Left ventricle myocardium inferior (tissue), 1 donor: ENCODE data around the gene MTUS2. TPM values are rescaled to one million over a fixed set of nuclear protein-coding genes. Genes with fewer than 3 reads are reported as not detected.

Source experiments
- DNase-seq: peaks from one replicate; pipeline ENCODE4 v3.0.0-alpha.2; 2020
- H3K27ac ChIP-seq: fragments of 200-600 bp; replicated peaks from 2 replicates; pipeline ENCODE4 v1.8.0; 2021
- H3K27me3 ChIP-seq: fragments of 200-600 bp; 2 replicates; pipeline ENCODE4 v1.8.0; 2021; ENCODE audit warnings: low read depth
- H3K36me3 ChIP-seq: fragments of 200-600 bp; 2 replicates; pipeline ENCODE4 v1.8.0; 2021
- H3K4me1 ChIP-seq: fragments of 200-600 bp; 2 replicates; pipeline ENCODE4 v1.8.0; 2021
- H3K4me3 ChIP-seq: fragments of 200-600 bp; 2 replicates; pipeline ENCODE4 v1.8.0; 2021; ENCODE audit warnings: mild to moderate bottlenecking, moderate library complexity
- H3K9me3 ChIP-seq: fragments of 200-600 bp; replicated peaks from 2 replicates; pipeline ENCODE4 v1.8.0; 2021
- CTCF ChIP-seq: fragments of 200-600 bp; IDR thresholded peaks from 2 replicates; pipeline ENCODE4 v1.8.0; 2021; ENCODE audit warnings: antibody characterized with exemption, mild to moderate bottlenecking, borderline replicate concordance
- intact Hi-C: fragments of 100-400 bp; cut with micrococcal nuclease; formaldehyde crosslinking; loops from one replicate; pipeline ENCODE4 v1.11.0; 2022
- total RNA-seq: library from RNA; stranded (reverse); fragmentation: NEBNext Ultra II Directional; extraction: Animal tissue kit (Norgen Biotek cat#: 25700); gene quantifications from one replicate; pipeline ENCODE4 v1.2.1, GENCODE V29; 2021
- donor health status: DM: no; HTN: yes; CAD: no; lungs with severe emphysema.

Gene MTUS2
- total RNA-seq, 1 donor from 2014 or later = 101 TPM

GRCh38 chr13:29361716-29362115 is 541.6 kb downstream of the MTUS2 start:
- TF ChIP-seq CTCF = no peak

GRCh38 chr13:29362849-29363604 is 542.9 kb downstream of the MTUS2 start:
- intact Hi-C loops = no loop called here
- peak; percentile 89 for TF ChIP-seq CTCF

More at GRCh38 chr13:29361716-29362115, 541.6 kb downstream of the MTUS2 start:
- Histone ChIP-seq H3K27me3 (no peaks in the 10 kb centered on the region), H3K4me1 (peaks cover 4% of the 10 kb centered on the region), H3K4me3 (no peak overlapping the region), H3K27ac (no peak overlapping the region), H3K36me3 (no peaks in the 10 kb centered on the region), H3K9me3 (no peaks in the 10 kb centered on the region)
- intact Hi-C loops = no loop called here
- no peak for DNase-seq

GRCh38 chr13:29369060-29369743 is 549.1 kb downstream of the MTUS2 start:
- peaks cover 6% of the 10 kb centered on the region for H3K27me3 ChIP-seq
- no peaks in the 10 kb centered on the region for H3K9me3 ChIP-seq
- H3K36me3 ChIP-seq = no peaks in the 10 kb centered on the region
- H3K4me3 ChIP-seq = no peak overlapping the region
- peak; percentile 65 for TF ChIP-seq CTCF
- intact Hi-C loops = no loop called here
- no peak for DNase-seq
- H3K4me1 ChIP-seq = no peaks in the 10 kb centered on the region
- H3K27ac ChIP-seq = no peak overlapping the region

More at GRCh38 chr13:29362849-29363604, 542.9 kb downstream of the MTUS2 start:
- Histone ChIP-seq H3K4me3 (no peak overlapping the region), H3K27ac (no peak overlapping the region), H3K9me3 (no peaks in the 10 kb centered on the region), H3K4me1 (peaks cover 4% of the 10 kb centered on the region), H3K36me3 (no peaks in the 10 kb centered on the region), H3K27me3 (no peaks in the 10 kb centered on the region)
- no peak for DNase-seq

- intact Hi-C loops = no loop called here
- H3K9me3 ChIP-seq = no peaks in the 10 kb centered on the region
- no peak overlapping the region for H3K27ac ChIP-seq
Observed at GRCh38 chr13:29379281-29379680, 559.1 kb downstream of the MTUS2 start.

GRCh38 chr13:29379865-29380264 is 559.7 kb downstream of the MTUS2 start:
- no peak overlapping the region for H3K4me3 ChIP-seq
- no peaks in the 10 kb centered on the region for H3K27me3 ChIP-seq
- no peak for TF ChIP-seq CTCF
- H3K9me3 ChIP-seq = no peaks in the 10 kb centered on the region
- H3K27ac ChIP-seq = no peak overlapping the region
- no peaks in the 10 kb centered on the region for H3K36me3 ChIP-seq
- H3K4me1 ChIP-seq = peaks cover 16% of the 10 kb centered on the region
- no peak for DNase-seq
- intact Hi-C loops = no loop called here

More at GRCh38 chr13:29379281-29379680, 559.1 kb downstream of the MTUS2 start:
- Histone ChIP-seq H3K4me1 (peaks cover 10% of the 10 kb centered on the region), H3K36me3 (no peaks in the 10 kb centered on the region), H3K27me3 (no peaks in the 10 kb centered on the region), H3K4me3 (no peak overlapping the region)
- no peak for TF ChIP-seq CTCF
- DNase-seq = no peak
